ENCODE results near the gene TJP1.

DNA sequence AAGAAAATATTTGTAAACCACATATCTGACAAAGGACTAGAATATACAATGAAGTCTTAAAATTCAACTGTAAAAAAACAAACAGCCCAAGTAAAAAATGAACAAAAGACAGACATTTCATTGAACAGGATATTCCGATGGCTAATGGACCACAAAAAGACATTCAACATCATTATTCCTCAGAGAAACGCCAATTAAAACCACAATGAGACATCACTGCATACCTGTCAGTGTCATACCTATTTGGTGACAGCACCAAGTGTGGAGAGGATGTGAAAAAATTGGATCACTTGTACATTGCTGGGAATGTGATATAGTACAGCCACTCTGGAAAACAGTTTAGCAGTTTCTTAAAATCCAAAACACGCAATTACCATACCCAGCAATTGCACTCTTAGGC is 29.9 kb upstream of the TJP1 start:
- TF ChIP-seq, protein P1, sequence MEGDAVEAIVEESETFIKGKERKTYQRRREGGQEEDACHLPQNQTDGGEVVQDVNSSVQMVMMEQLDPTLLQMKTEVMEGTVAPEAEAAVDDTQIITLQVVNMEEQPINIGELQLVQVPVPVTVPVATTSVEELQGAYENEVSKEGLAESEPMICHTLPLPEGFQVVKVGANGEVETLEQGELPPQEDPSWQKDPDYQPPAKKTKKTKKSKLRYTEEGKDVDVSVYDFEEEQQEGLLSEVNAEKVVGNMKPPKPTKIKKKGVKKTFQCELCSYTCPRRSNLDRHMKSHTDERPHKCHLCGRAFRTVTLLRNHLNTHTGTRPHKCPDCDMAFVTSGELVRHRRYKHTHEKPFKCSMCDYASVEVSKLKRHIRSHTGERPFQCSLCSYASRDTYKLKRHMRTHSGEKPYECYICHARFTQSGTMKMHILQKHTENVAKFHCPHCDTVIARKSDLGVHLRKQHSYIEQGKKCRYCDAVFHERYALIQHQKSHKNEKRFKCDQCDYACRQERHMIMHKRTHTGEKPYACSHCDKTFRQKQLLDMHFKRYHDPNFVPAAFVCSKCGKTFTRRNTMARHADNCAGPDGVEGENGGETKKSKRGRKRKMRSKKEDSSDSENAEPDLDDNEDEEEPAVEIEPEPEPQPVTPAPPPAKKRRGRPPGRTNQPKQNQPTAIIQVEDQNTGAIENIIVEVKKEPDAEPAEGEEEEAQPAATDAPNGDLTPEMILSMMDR (optimal IDR thresholded peaks at IDR 0.05 in 1 of 3, IDR thresholded peaks at IDR 0.05 in 1 of 3, conservative IDR thresholded peaks at IDR 0.05 in 1 of 3; ENCODE audit: extremely low read depth in 1 of 3, insufficient read depth in 2 of 3, low read length in 3 of 3) = no peak
- TF ChIP-seq EZH2 (IDR thresholded peaks at IDR 0.05; ENCODE audit: low read length) = no peak
